ENCODE results near the gene RFTN1. TPM values are rescaled to one million over a fixed set of nuclear protein-coding genes. Genes with fewer than 3 reads are reported as not detected.

RFTN1 gene, protein sequence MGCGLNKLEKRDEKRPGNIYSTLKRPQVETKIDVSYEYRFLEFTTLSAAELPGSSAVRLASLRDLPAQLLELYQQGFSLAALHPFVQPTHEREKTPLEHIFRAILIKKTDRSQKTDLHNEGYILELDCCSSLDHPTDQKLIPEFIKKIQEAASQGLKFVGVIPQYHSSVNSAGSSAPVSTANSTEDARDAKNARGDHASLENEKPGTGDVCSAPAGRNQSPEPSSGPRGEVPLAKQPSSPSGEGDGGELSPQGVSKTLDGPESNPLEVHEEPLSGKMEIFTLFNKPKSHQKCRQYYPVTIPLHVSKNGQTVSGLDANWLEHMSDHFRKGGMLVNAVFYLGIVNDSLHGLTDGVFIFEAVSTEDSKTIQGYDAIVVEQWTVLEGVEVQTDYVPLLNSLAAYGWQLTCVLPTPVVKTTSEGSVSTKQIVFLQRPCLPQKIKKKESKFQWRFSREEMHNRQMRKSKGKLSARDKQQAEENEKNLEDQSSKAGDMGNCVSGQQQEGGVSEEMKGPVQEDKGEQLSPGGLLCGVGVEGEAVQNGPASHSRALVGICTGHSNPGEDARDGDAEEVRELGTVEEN
- total RNA-seq, result 0.73 and 0.96 TPM in 2 replicates
- long read RNA-seq, partial matches to known transcripts, result 0 of 7 reads
- long read RNA-seq, other reads (novel, unspliced or antisense), result 7 of 7 reads

DNA sequence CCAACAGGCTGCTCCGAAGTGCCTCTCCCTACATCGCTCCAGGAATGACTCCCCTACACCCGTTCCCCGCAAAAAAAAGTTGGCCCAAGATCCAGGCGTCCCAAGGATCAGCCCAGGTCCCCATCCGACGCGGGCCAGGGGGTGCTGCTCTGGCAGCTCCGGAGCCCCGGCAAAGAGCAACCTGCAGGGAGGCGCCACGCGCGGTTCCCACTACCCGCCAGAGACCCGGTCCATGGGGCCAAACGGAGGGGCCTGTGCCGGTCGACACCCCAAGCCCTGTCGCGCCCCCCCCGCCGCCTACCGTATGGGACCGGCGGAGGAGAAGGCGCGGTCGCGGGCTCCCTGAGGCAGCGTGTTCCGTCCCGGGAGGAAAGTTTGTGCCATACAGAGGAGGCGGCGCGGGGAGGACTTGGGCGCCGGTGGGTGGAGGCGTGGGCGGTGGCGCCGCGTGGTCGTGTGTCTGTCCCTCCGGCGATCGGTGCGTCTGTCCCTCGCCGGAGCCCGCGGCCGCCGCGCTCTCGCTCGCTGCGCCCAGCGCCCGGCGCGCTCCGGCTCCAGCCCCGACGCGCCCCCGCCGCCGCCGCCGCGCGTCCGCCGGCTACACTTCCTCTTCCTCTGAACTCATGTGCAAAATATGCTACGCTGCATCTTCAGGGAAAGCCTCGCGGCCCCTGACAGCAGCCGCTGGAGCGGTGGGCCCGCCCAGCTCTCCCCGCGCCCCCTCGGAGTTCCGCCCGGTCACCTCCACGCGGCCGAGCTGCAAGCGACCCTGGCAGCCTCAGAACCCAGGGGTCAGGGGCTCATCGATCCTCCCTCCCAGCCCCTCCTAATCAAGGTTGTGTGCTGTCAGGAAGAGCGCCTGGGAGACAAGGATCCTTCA is at the start of gene RFTN1:
Gene RFTN1 (minus strand): TSS at position 559 of the 880 bp plus-strand sequence. CDS start 19,830 bp downstream, outside the sequence.
- peak; percentile 14 for DNase-seq (ENCODE audit: low spot score, unreplicated experiment)
- Mint-ChIP-seq H3K4me1 (ENCODE audit: low read depth) (peaks cover 14% of the 10 kb centered on the region), H3K4me3 (ENCODE audit: low read depth) (peak within 1 kb of the TSS; percentile 70), H3K27ac (peak within 1 kb of the TSS; percentile 54), H3K36me3 (ENCODE audit: insufficient read depth) (no peaks in the 10 kb centered on the region), H3K9me3 (ENCODE audit: low read depth) (no peaks in the 10 kb centered on the region), H3K27me3 (peaks cover 73% of the 10 kb centered on the region)
- TF ChIP-seq, protein P1, sequence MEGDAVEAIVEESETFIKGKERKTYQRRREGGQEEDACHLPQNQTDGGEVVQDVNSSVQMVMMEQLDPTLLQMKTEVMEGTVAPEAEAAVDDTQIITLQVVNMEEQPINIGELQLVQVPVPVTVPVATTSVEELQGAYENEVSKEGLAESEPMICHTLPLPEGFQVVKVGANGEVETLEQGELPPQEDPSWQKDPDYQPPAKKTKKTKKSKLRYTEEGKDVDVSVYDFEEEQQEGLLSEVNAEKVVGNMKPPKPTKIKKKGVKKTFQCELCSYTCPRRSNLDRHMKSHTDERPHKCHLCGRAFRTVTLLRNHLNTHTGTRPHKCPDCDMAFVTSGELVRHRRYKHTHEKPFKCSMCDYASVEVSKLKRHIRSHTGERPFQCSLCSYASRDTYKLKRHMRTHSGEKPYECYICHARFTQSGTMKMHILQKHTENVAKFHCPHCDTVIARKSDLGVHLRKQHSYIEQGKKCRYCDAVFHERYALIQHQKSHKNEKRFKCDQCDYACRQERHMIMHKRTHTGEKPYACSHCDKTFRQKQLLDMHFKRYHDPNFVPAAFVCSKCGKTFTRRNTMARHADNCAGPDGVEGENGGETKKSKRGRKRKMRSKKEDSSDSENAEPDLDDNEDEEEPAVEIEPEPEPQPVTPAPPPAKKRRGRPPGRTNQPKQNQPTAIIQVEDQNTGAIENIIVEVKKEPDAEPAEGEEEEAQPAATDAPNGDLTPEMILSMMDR (IDR thresholded peaks at IDR 0.05; ENCODE audit: unreplicated experiment), result no peak

DNA sequence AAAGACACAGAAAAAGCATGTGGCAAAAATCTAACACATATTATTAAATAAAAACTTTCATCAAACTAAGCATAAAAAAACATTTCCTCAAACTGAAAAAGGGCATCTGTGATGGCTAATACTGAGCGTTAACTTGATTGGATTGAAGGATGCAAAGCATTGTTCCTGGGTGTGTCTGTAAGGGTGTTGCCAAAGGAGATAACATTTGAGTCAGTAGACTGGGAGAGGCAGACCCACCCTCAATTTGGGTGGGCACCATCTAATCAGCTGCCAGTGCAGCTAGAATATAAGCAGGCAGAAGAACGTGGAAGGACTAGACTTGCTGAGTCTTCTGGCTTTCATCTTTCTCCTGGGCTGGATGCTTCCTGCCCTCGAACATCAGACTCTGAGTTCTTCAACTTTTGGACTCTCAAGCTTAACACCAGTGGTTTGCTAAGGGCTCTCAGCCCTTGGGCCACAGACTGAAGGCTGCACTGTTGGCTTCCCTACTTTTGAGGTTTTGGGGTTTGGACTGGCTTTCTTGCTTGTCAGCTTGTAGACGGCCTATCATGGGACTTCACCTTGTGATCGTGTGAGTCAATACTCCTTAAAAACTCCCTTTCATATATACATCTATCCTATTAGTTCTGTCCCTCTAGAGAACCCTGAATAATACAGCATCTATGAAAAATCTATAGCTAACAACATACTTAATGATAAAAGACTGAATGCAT is 46.3 kb upstream of the RFTN1 start:
- Mint-ChIP-seq H3K36me3 (ENCODE audit: insufficient read depth) (no peaks in the 10 kb centered on the region), H3K27ac (no peak overlapping the region)
- DNase-seq (ENCODE audit: low spot score, unreplicated experiment), result no peak

DNA sequence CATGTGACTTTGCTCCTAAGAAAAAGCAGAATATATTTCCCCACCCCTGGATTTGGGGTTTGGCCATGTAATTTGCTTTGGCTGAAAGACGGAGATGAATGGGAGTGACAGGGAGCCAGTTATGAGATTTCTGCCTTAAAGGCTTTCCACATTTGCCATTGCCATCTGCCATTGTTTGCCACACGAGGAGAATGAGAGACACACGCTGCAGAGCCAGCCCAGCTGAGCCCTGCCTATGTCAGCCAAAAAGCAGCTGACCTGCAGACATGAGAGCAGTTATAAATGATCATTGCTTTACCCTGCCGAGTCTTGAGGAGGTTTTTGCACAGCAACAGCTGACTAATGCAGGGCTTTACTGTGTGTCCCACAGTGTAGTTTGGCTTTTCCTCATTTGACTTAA is 40.6 kb upstream of the RFTN1 start:
- no peak overlapping the region for H3K4me3 Mint-ChIP-seq (ENCODE audit: low read depth)
- H3K9me3 Mint-ChIP-seq (ENCODE audit: low read depth), result no peaks in the 10 kb centered on the region
- no peak for DNase-seq (ENCODE audit: low spot score, unreplicated experiment)
- H3K36me3 Mint-ChIP-seq (ENCODE audit: insufficient read depth), result no peaks in the 10 kb centered on the region
- TF ChIP-seq, protein P1 (IDR thresholded peaks at IDR 0.05; ENCODE audit: unreplicated experiment), result no peak
- no peak overlapping the region for H3K27ac Mint-ChIP-seq
- peaks cover 2% of the 10 kb centered on the region for H3K4me1 Mint-ChIP-seq (ENCODE audit: low read depth)
- H3K27me3 Mint-ChIP-seq, result peaks cover 18% of the 10 kb centered on the region

More for the DNA sequence above, 46.3 kb upstream of the RFTN1 start:
- Mint-ChIP-seq H3K27me3 (no peaks in the 10 kb centered on the region), H3K9me3 (ENCODE audit: low read depth) (peaks cover 6% of the 10 kb centered on the region), H3K4me3 (ENCODE audit: low read depth) (no peak overlapping the region), H3K4me1 (ENCODE audit: low read depth) (no peaks in the 10 kb centered on the region)
- TF ChIP-seq, protein P1 (IDR thresholded peaks at IDR 0.05; ENCODE audit: unreplicated experiment), result no peak

DNA sequence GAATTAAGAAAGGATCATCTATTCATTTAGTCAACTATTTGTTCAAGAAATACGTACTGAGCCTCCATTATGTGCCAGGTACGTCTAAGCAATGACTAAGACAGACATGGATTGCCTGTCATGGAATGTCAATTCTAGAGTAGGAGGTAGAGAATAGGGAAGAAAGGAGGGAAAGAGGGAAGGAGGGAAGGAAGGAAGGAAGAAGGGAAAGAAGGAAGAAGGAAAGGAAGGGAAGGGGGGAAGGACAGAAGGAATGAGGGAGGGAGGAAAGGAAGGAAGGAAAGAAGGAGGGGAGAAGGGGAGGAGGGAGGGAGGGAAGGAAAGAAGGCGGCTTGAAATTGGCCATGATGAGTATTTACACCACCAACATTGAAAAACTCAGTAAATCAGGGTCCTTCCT is 39.3 kb upstream of the RFTN1 start:
- Mint-ChIP-seq H3K27me3 (peaks cover 18% of the 10 kb centered on the region), H3K4me3 (ENCODE audit: low read depth) (no peak overlapping the region), H3K27ac (no peak overlapping the region), H3K36me3 (ENCODE audit: insufficient read depth) (no peaks in the 10 kb centered on the region), H3K9me3 (ENCODE audit: low read depth) (peaks cover 2% of the 10 kb centered on the region), H3K4me1 (ENCODE audit: low read depth) (peaks cover 2% of the 10 kb centered on the region)
- no peak for DNase-seq (ENCODE audit: low spot score, unreplicated experiment)
- TF ChIP-seq, protein P1 (IDR thresholded peaks at IDR 0.05; ENCODE audit: unreplicated experiment), result no peak
